ENCODE data around the gene MAP3K3. TPM values are rescaled to one million over a fixed set of nuclear protein-coding genes. Genes with fewer than 3 reads are reported as not detected.
"Not testable (repeated sequence)": the region's sequence is repeated elsewhere in the genome, so short reads cannot be mapped to it uniquely, and the experiment has no call there.

Gene MAP3K3
- polyA plus RNA-seq, 1 donor = 27.6 TPM

DNA sequence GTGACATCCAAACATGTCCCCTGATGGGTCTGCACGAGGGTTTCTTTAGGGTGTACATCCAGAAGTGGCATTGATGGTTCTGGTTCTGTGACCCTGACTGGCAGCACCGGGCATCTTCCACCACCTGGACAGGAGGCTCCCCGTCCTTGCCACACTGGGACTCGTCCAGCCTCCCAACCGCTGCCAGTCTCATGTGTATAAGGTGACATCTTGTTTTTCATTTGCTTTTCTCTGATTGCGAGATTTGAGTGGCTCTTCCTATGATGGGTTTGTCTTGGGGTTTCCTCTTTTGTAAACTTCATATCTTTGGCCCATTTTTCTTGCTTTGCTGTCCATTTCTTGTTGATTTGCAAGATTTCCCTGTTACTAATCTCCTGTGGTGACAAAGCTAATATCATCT is 86.9 kb downstream of the MAP3K3 start:
- DNase-seq = no peak

DNA sequence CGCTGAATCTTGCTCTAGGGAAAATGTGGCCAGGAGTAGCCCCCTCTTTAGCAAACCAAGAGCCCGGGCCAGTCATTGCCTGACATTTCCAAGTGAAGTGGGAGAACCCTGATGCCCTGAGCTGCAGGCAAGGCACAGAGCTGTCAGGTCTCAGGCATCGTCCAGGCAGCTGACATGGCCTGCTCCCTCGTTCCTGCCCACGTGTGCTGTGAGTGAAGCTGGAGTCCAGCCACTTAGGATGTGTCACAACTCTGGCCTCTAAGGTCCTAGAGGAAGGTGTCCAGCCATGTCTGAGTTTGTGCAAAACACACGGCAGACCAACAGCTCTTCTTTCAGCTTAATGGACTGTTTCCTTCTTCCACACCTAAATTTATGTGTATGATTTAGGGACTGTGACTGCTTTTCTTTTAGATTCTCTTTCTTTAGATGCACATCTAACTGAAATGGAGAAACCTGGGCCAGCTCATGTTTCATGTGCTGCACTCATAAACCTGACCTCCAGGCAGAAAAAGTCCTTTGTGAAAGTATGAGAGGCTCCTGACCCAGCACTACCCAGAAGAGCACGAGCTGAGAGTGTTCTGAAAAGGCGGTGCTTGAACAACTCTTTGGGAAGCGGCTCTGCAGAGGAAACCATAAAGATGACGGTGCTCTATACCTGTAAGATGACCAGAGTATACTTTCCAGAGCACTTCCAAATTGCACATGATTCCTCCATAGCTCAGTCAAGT is 92.5 kb downstream of the MAP3K3 start:
- no peak for DNase-seq

DNA sequence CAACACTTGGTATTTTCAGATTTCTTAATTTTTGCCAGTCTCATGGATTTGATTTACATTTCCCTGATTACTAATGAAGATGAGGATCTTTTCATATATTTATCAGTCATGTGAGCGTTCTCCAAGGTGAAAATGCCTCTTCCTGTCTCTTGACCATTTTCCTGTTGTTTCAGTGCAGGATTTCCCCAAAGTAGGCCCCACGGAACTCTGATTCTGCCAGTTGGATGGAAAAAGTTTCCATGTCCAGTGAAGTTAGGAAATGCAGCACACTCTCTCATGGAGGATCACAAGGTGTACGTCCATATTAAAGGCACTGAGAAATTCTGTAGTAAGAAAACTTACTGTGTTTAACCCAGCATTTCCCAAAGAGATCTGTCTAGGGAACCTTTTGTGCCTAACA is 94.2 kb downstream of the MAP3K3 start:
- no peak for DNase-seq

DNA sequence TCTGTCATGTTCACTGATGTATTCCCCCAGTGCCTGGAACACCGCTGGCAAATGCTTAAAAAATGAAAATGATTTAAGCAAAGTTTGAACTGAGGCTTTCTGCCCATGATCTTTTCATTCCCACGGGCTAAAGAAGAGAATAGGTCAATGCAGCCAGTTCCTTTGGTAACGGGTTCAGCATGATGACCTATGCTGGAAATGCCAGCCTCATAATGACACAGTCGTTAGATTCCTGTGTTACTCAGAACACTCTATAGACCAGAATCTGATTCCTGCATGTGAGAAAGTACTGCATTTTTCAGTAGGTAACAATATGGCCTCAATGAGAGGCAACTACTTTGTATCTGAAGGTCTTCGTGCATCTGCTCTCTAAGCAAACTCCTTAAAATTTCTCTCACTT is 96.8 kb downstream of the MAP3K3 start:
- DNase-seq = no peak

DNA sequence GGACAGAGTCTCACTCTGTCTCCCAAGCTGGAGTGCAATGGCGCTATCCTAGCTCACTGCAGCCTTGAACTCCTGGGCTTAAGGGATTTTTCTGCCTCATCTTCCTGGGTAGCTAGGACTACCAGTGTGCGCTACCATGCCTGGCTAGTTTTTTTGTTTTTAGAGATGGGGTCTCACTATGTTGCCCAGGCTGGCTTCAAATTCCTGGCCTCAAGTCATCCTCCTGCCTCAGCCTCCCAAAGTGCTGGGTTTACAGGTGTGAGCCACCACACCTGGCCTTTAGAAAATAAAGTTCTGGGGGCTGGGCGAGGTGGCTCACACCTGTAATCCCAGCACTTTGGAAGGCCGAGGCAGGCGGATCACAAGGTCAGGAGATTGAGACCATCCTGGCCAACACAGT is 98.0 kb downstream of the MAP3K3 start:
- not testable (repeated sequence) for DNase-seq

DNA sequence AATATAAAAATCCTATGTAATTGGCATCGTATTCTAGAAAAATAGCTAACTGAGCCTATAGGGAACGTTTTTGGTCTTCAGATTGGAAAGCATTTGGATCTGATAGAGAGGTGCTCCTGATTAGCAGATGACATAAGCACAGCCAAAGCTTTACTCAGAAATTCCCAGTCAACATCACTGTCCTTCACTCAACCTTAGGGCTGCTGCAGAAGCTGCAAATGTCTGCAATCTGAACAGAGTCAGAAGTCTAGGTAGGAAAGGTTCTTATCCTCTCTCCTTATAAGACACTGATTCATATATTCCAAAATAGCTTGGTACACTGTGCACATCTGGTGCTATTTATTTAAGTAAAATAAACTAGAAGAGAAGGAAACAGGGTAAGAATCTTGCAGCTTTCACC is 100.2 kb downstream of the MAP3K3 start:
- DNase-seq = no peak

DNA sequence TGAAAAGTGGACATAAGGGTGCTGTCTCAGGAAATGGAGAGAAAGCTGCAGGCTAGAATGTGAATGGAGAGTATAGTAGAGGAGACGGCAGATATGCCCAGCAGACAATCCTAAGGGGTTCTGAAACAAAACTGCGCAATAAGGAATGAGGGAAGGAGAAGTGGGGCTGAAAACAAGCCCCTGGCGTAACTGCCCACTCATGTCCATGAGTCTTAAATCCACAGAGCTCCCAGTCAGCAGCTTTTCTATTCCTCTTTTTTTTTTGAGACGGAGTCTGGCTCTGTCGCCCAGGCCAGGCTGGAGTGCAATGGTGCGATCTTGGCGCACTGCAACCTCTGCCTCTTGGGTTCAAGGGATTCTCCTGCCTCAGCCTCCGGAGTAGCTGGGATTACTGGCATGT is 113.5 kb downstream of the MAP3K3 start:
- DNase-seq = no peak

DNA sequence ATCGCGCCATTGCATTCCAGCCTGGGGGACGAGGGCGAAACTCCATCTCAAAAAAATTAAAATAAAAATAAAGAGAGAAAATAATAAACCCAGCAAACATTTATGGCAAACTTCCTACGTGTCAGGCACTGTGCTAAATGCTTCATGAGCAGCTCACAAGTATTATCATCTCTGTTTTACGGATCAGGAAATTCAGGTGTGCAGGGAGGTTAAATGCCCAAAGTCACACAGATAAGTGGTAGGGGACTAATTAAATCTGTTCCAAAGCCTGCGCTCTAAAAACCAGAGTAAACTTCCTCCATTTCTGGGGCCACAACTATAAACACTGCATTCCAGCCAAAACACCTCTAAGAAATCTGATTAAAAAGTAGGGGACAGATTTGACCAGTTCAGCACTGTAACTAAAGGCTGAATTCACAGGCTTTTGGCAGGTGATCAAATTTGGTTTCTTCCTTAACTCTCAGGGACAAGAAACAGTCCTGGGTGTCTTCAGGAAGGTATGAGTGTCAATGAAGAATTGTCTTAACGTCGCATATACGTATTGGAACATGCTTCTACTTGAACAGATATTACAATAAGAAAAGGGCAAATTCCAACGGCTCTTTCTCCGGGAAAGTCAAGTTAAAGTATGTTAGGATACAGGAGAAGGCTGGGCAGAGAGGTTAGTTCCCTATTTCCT is 118.4 kb downstream of the MAP3K3 start:
- no peak for DNase-seq

DNA sequence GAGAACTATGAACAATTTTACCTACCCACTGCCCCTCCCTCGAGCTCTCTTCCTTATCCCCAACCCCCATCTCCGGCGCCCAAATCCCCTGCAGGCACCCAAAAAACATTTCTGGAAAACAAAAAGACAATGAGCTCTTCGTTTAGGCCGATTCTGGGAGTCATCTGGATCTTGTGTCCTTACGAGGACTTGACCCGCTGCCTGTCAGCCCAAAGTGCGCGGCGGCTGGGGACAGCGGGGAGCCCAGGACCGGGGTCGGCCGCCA is 118.9 kb downstream of the MAP3K3 start:
- DNase-seq = peak; percentile 19

DNA sequence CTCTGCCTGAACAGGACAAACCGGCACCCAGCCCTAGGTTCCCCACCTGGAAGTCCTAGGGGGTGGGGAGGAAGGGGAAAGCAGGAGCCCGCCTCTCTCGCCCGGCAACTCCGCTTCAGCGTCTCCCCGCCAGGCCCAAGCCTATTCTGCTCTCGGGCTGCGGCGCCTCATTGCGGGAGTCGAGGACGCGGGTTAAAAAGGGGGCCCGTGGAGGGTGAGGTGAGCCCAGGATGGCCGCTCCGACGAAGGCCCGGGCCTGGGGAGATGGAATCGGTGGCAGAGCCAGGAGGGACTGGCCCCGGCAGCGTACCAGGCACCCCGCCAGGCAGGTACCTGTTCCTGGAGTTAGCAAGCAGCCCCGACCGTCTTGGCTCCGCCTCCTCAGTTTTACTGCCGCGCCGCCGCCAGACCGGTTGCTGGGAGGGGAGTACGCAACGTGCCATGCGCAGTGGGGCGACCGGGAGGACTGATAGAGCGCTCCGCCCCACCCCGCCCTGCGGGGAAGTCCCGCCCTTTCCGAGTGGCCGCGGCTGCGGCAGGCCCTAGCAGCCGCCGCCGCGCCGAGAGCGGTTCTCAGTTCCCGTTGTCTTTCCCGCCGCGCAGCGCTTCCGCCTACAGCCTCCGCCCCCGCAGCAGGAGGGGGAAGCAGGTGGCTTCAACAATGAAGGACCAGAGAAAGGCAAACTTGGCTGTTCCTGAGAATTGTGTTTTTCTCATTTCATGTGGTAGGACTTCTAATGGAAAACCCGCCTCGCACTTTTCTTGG is 119.4 kb downstream of the MAP3K3 start, which contains the start of gene STRADA:
Gene STRADA (minus strand): TSS at position 392 of the 766 bp plus-strand sequence. CDS start 13,430 bp downstream, outside the sequence.
- peak; percentile 99 for DNase-seq

Other genes starting within 250 kb of the MAP3K3 start
- 7.0 TPM for gene CYB561, start 176.1 kb upstream of the MAP3K3 start, polyA plus RNA-seq (ENCODE audit: insufficient read length)
- 12.9 TPM for gene ACE, start 145.4 kb upstream of the MAP3K3 start, polyA plus RNA-seq (ENCODE audit: insufficient read length)
- not detected for gene KCNH6, start 99.1 kb upstream of the MAP3K3 start, polyA plus RNA-seq (ENCODE audit: insufficient read length)
- 43.2 TPM for gene DCAF7, start 71.9 kb upstream of the MAP3K3 start, polyA plus RNA-seq (ENCODE audit: insufficient read length)
- 17.8 TPM for gene TACO1, start 21.5 kb upstream of the MAP3K3 start, polyA plus RNA-seq (ENCODE audit: insufficient read length)
- gene LIMD2, start 77.7 kb downstream of the MAP3K3 start, polyA plus RNA-seq (ENCODE audit: insufficient read length) = 10.4 TPM
- gene STRADA, start 119.4 kb downstream of the MAP3K3 start, polyA plus RNA-seq (ENCODE audit: insufficient read length) = 32.5 TPM
- 47.8 TPM for gene CCDC47, start 151.2 kb downstream of the MAP3K3 start, polyA plus RNA-seq (ENCODE audit: insufficient read length)
- gene DDX42, start 151.8 kb downstream of the MAP3K3 start, polyA plus RNA-seq (ENCODE audit: insufficient read length) = 106 TPM
- 96.2 TPM for gene PSMC5, start 205.0 kb downstream of the MAP3K3 start, polyA plus RNA-seq (ENCODE audit: insufficient read length)
- 35.5 TPM for gene FTSJ3, start 205.2 kb downstream of the MAP3K3 start, polyA plus RNA-seq (ENCODE audit: insufficient read length)
- gene SMARCD2, start 220.3 kb downstream of the MAP3K3 start, polyA plus RNA-seq (ENCODE audit: insufficient read length) = 28.6 TPM

Data from hindlimb muscle (tissue), 1 donor.